CD14-positive monocyte (primary cell): ENCODE measurements around the gene CEP19. TPM values are rescaled to one million over a fixed set of nuclear protein-coding genes. Genes with fewer than 3 reads are reported as not detected.

Source experiments
- DNase-seq, 3 donors: peaks; one replicate each; pipeline ENCODE4 v3.0.0-alpha.2; 2011 to 2022
- H2AFZ ChIP-seq: 2 replicates; pipeline ENCODE4 v1.6.0; 2012; ENCODE audit warnings: mild to moderate bottlenecking, low read depth, low read length, inconsistent platforms; ENCODE audit not compliant: insufficient read depth, poor library complexity, severe bottlenecking
- H3K27ac ChIP-seq, 2 donors: 1 replicate in 1 of 2; 2 replicates in 1 of 2; pipeline ENCODE4 v1.5.1; 2012 to 2013; ENCODE audit warnings: low read length in 2 of 2, control low read depth in 1 of 2, inconsistent platforms in 1 of 2, low read depth in 1 of 2, mild to moderate bottlenecking in 1 of 2
- H3K27me3 ChIP-seq, 2 donors: one replicate each; pipeline versions ENCODE4 v1.6.0 to v1.6.1; 2011 to 2013; ENCODE audit warnings: low read length in 2 of 2; ENCODE audit not compliant: control insufficient read depth in 2 of 2, insufficient read depth in 2 of 2
- H3K36me3 ChIP-seq, 2 donors: replicated peaks in 1 of 2; 1 replicate in 1 of 2; 2 replicates in 1 of 2; pipeline versions ENCODE4 v1.5.1 to v1.6.1; 2012 to 2013; ENCODE audit warnings: low read length in 2 of 2, control low read depth in 1 of 2, inconsistent platforms in 1 of 2, mild to moderate bottlenecking in 1 of 2; ENCODE audit not compliant: insufficient read depth in 2 of 2, control insufficient read depth in 1 of 2
- H3K4me1 ChIP-seq, 2 donors: 1 replicate in 1 of 2; 2 replicates in 1 of 2; pipeline versions ENCODE4 v1.5.1 to v1.6.1; 2012 to 2013; ENCODE audit warnings: low read length in 2 of 2, control low read depth in 1 of 2, inconsistent platforms in 1 of 2, mild to moderate bottlenecking in 1 of 2, moderate library complexity in 1 of 2; ENCODE audit not compliant: insufficient read depth in 2 of 2, control insufficient read depth in 1 of 2
- H3K4me2 ChIP-seq: replicated peaks from 2 replicates; pipeline ENCODE3; 2012; ENCODE audit warnings: low read length, moderate library complexity, mild to moderate bottlenecking; ENCODE audit not compliant: poor library complexity, severe bottlenecking; ENCODE audit errors: extremely low read depth
- H3K4me3 ChIP-seq, 3 experiments: fragments of 200-600 bp in 1 of 3; sonication (generic) in 1 of 3; replicated peaks in 1 of 3; 1 replicate in 2 of 3; 2 replicates in 1 of 3; pipeline ENCODE4 v1.5.1; 2011 to 2013; ENCODE audit warnings: low read length in 3 of 3, mild to moderate bottlenecking in 3 of 3, control low read depth in 2 of 3, low read depth in 2 of 3, inconsistent platforms in 1 of 3, moderate library complexity in 1 of 3
- H3K79me2 ChIP-seq: 2 replicates; pipeline ENCODE4 v1.6.0; 2012; ENCODE audit warnings: mild to moderate bottlenecking, control low read depth, inconsistent platforms, low read length, moderate library complexity; ENCODE audit not compliant: insufficient read depth
- H3K9ac ChIP-seq: 2 replicates; pipeline ENCODE4 v1.6.0; 2017; ENCODE audit warnings: low read length, mild to moderate bottlenecking; ENCODE audit not compliant: insufficient read depth, poor library complexity, severe bottlenecking
- H3K9me3 ChIP-seq, 2 donors: replicated peaks in 1 of 2; 1 replicate in 1 of 2; 2 replicates in 1 of 2; pipeline versions ENCODE4 v1.5.1 to v1.6.1; 2012 to 2013; ENCODE audit warnings: low read length in 2 of 2, control low read depth in 1 of 2; ENCODE audit not compliant: control insufficient read depth in 1 of 2, insufficient read depth in 1 of 2
- H4K20me1 ChIP-seq: 2 replicates; pipeline ENCODE4 v1.6.0; 2012; ENCODE audit warnings: mild to moderate bottlenecking, low read length, control low read depth, moderate library complexity; ENCODE audit not compliant: insufficient read depth
- H3K27ac Mint-ChIP-seq, 7 donors: one replicate each; pipeline ENCODE4 v1.8.0; 2020; ENCODE audit warnings: mild to moderate bottlenecking in 7 of 7, mixed read lengths in 7 of 7, moderate library complexity in 6 of 7, inconsistent platforms in 2 of 7
- H3K27me3 Mint-ChIP-seq, 3 donors: one replicate each; pipeline ENCODE4 v1.8.0; 2021 to 2022; ENCODE audit warnings: low read depth in 3 of 3, mild to moderate bottlenecking in 3 of 3, mixed read lengths in 3 of 3, moderate library complexity in 3 of 3, inconsistent platforms in 1 of 3
- H3K36me3 Mint-ChIP-seq, 2 donors: one replicate each; pipeline ENCODE4 v1.8.0; 2020; ENCODE audit warnings: mixed read lengths in 2 of 2, inconsistent platforms in 1 of 2, mild to moderate bottlenecking in 1 of 2
- H3K4me1 Mint-ChIP-seq: one replicate; pipeline ENCODE4 v1.8.0; 2020; ENCODE audit warnings: mild to moderate bottlenecking, mixed read lengths
- H3K4me3 Mint-ChIP-seq, 2 donors: one replicate each; pipeline ENCODE4 v1.8.0; 2020; ENCODE audit warnings: mild to moderate bottlenecking in 2 of 2, mixed read lengths in 2 of 2, moderate library complexity in 1 of 2
- H3K9me3 Mint-ChIP-seq, 7 donors: one replicate each; pipeline ENCODE4 v1.8.0; 2020 to 2022; ENCODE audit warnings: mixed read lengths in 7 of 7, mild to moderate bottlenecking in 6 of 7, moderate library complexity in 6 of 7, inconsistent platforms in 2 of 7
- CTCF ChIP-seq: fragments of 200-600 bp; IDR thresholded peaks from one replicate; pipeline ENCODE4 v1.8.0; 2022; ENCODE audit warnings: antibody characterized with exemption, mild to moderate bottlenecking
- WGBS: methylation state at CpG from one replicate; pipeline ENCODE4 v1.1.5; 2013; ENCODE audit warnings: missing lambda C conversion rate; ENCODE audit not compliant: insufficient coverage; 5-methylcytosine and 5-hydroxymethylcytosine counted together
- intact Hi-C, 2 donors: fragments of 100-400 bp; cut with micrococcal nuclease; formaldehyde crosslinking; loops; one replicate each; pipeline versions ENCODE4 v1.15.0 to v1.15.1; 2023
- polyA plus RNA-seq, 3 donors: library from polyadenylated mRNA; depleted of rRNA in 1 of 3; unstranded in 2 of 3; stranded (reverse) in 1 of 3; fragments of 300-500 nt in 2 of 3; fragments of >200 nt in 1 of 3; fragmentation: Illumina TruSeq in 2 of 3; gene quantifications; 1 replicate in 2 of 3; 2 replicates in 1 of 3; pipeline ENCODE4 v1.2.3, GENCODE V29; 2012 to 2021

Gene CEP19
- polyA plus RNA-seq, 3 donors: 1.7 to 3.2 (median 2.7) TPM

GRCh38 chr3:196699749-196700148 lies 12.3 kb downstream of the CEP19 start:
- Mint-ChIP-seq H3K27ac (peak overlapping the region in 1 of 7 donors; percentile 66), H3K36me3 (peaks cover 28 to 49% of the 10 kb centered on the region in 2 donors), H3K27me3 (peaks cover 0 to 4% (median 0%) of the 10 kb centered on the region in 3 donors), H3K9me3 (peaks cover 0 to 3% (median 0%) of the 10 kb centered on the region in 7 donors), H3K4me1 (peaks cover 23% of the 10 kb centered on the region), H3K4me3 (no peak overlapping the region)
- DNase-seq: no peak
- 91% methylated on average over 4 of the region's 7 CpGs for WGBS
- Histone ChIP-seq H3K27ac (peak overlapping the region in 1 of 2 donors; percentile 11), H3K36me3 (peaks cover 12 to 32% of the 10 kb centered on the region in 2 donors), H3K4me1 (peaks cover 0 to 4% of the 10 kb centered on the region in 2 donors), H3K4me3 (no peak overlapping the region), H3K9ac (no peak overlapping the region), H4K20me1 (peaks cover 31% of the 10 kb centered on the region), H2AFZ (no peak overlapping the region), H3K9me3 (no peaks in the 10 kb centered on the region), H3K4me2 (no peak overlapping the region), H3K27me3 (no peaks in the 10 kb centered on the region), H3K79me2 (peaks cover 30% of the 10 kb centered on the region)
- TF ChIP-seq CTCF: no peak
- intact Hi-C loops: loop anchor here in 1 of 2 donors (10.0 kb wide), 1 partner anchor 445 kb away; no protein-coding TSS in a partner anchor

GRCh38 chr3:196697270-196697669 lies 14.8 kb downstream of the CEP19 start:
- Histone ChIP-seq H3K4me3 (no peak overlapping the region), H3K79me2 (peaks cover 45% of the 10 kb centered on the region), H3K4me1 (peaks cover 21 to 22% of the 10 kb centered on the region in 2 donors), H4K20me1 (peaks cover 20% of the 10 kb centered on the region), H2AFZ (no peak overlapping the region), H3K4me2 (no peak overlapping the region), H3K9me3 (no peaks in the 10 kb centered on the region), H3K27me3 (no peaks in the 10 kb centered on the region), H3K36me3 (peaks cover 6 to 23% of the 10 kb centered on the region in 2 donors), H3K9ac (no peak overlapping the region), H3K27ac (no peak overlapping the region)
- no peak overlapping the region for H3K4me3 Mint-ChIP-seq
- no peak for TF ChIP-seq CTCF
- peaks cover 22 to 51% of the 10 kb centered on the region in 2 donors for H3K36me3 Mint-ChIP-seq
- H3K27ac Mint-ChIP-seq: peak overlapping the region in 2 of 7 donors; percentile 74 to 80
- peaks cover 0 to 2% (median 0%) of the 10 kb centered on the region in 3 donors for H3K27me3 Mint-ChIP-seq
- peaks cover 0 to 4% (median 0%) of the 10 kb centered on the region in 7 donors for H3K9me3 Mint-ChIP-seq
- no CpG with 5 or more reads among the region's 5 CpGs for WGBS
- intact Hi-C loops: loop anchor here in 1 of 2 donors (10.0 kb wide), 1 partner anchor 442 kb away; no protein-coding TSS in a partner anchor
- DNase-seq: no peak
- peaks cover 41% of the 10 kb centered on the region for H3K4me1 Mint-ChIP-seq
